ENCODE measurements around the gene AMZ1.
"Not testable (repeated sequence)": the region's sequence is repeated elsewhere in the genome, so short reads cannot be mapped to it uniquely, and the experiment has no call there.

Gene AMZ1

GRCh38 chr7:2727206-2727605, 39.2 kb downstream of the AMZ1 start:
- not testable (repeated sequence) for DNase-seq (ENCODE audit: low read depth, low spot score)

- DNase-seq (ENCODE audit: low read depth, low spot score) = no peak
These were observed 40.5 kb downstream of the AMZ1 start for GRCh38 chr7:2728316-2729030.

- no peak for DNase-seq (ENCODE audit: low read depth, low spot score)
These were observed 41.3 kb downstream of the AMZ1 start for GRCh38 chr7:2729031-2729892.

- no peak for DNase-seq (ENCODE audit: low read depth, low spot score)
These were observed 42.1 kb downstream of the AMZ1 start for GRCh38 chr7:2729893-2730716.

- DNase-seq (ENCODE audit: low read depth, low spot score) = no peak
These were observed 43.1 kb downstream of the AMZ1 start for GRCh38 chr7:2730846-2731770.

GRCh38 chr7:2732388-2732787, 44.4 kb downstream of the AMZ1 start:
- no peak for DNase-seq (ENCODE audit: low read depth, low spot score)

GRCh38 chr7:2732959-2733584, 45.1 kb downstream of the AMZ1 start:
- DNase-seq (ENCODE audit: low read depth, low spot score) = no peak

- DNase-seq (ENCODE audit: low read depth, low spot score) = no peak
These were observed 46.2 kb downstream of the AMZ1 start for GRCh38 chr7:2734084-2734686.

- no peak for DNase-seq (ENCODE audit: low read depth, low spot score)
These were observed 47.0 kb downstream of the AMZ1 start for GRCh38 chr7:2734751-2735571.

- no peak for DNase-seq (ENCODE audit: low read depth, low spot score)
These were observed 47.7 kb downstream of the AMZ1 start for GRCh38 chr7:2735744-2736143.

GRCh38 chr7:2736411-2736914, 48.5 kb downstream of the AMZ1 start:
- DNase-seq (ENCODE audit: low read depth, low spot score) = no peak

- not testable (repeated sequence) for DNase-seq (ENCODE audit: low read depth, low spot score)
These were observed 49.2 kb downstream of the AMZ1 start for GRCh38 chr7:2737005-2737743.

- DNase-seq (ENCODE audit: low read depth, low spot score) = no peak
These were observed 50.0 kb downstream of the AMZ1 start for GRCh38 chr7:2737771-2738540.

- DNase-seq (ENCODE audit: low read depth, low spot score) = no peak
These were observed 51.0 kb downstream of the AMZ1 start for GRCh38 chr7:2738766-2739549.

- not testable (repeated sequence) for DNase-seq (ENCODE audit: low read depth, low spot score)
These were observed 55.7 kb downstream of the AMZ1 start for GRCh38 chr7:2743523-2744185.

GRCh38 chr7:2748684-2749083, 60.7 kb downstream of the AMZ1 start:
- DNase-seq (ENCODE audit: low read depth, low spot score) = not testable (repeated sequence)
